Neural progenitor cell (in vitro differentiated cells): ENCODE data around the gene TMEM165.

ENCODE experiments used
- EZH2 ChIP-seq: fragments of 200-600 bp; sonication (generic); IDR thresholded peaks from 2 replicates; pipeline ENCODE4 v1.6.1; 2017; ENCODE audit warnings: antibody characterized with exemption, mild to moderate bottlenecking, moderate library complexity
- TF ChIP-seq, protein P1 (sequence below): fragments of 200-600 bp; sonication (generic); IDR thresholded peaks from 2 replicates; pipeline ENCODE4 v1.5.1; 2017; ENCODE audit warnings: antibody characterized with exemption, mild to moderate bottlenecking

- no peak for TF ChIP-seq EZH2
- TF ChIP-seq, protein P1, sequence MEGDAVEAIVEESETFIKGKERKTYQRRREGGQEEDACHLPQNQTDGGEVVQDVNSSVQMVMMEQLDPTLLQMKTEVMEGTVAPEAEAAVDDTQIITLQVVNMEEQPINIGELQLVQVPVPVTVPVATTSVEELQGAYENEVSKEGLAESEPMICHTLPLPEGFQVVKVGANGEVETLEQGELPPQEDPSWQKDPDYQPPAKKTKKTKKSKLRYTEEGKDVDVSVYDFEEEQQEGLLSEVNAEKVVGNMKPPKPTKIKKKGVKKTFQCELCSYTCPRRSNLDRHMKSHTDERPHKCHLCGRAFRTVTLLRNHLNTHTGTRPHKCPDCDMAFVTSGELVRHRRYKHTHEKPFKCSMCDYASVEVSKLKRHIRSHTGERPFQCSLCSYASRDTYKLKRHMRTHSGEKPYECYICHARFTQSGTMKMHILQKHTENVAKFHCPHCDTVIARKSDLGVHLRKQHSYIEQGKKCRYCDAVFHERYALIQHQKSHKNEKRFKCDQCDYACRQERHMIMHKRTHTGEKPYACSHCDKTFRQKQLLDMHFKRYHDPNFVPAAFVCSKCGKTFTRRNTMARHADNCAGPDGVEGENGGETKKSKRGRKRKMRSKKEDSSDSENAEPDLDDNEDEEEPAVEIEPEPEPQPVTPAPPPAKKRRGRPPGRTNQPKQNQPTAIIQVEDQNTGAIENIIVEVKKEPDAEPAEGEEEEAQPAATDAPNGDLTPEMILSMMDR: peak; percentile 54
Measured at GRCh38 chr4:55409468-55410171, 13.9 kb downstream of the TMEM165 start.
